IgD-negative memory B cell (primary cell): ENCODE data around the gene SEZ6. TPM values are rescaled to one million over a fixed set of nuclear protein-coding genes. Genes with fewer than 3 reads are reported as not detected.

Experiments used
- H3K27ac Mint-ChIP-seq, 3 donors: one replicate each; pipeline ENCODE4 v1.8.0; 2020 to 2022; ENCODE audit warnings: mild to moderate bottlenecking in 3 of 3, mixed read lengths in 3 of 3, moderate library complexity in 1 of 3
- H3K27me3 Mint-ChIP-seq: one replicate; pipeline ENCODE4 v1.8.0; 2021; ENCODE audit warnings: mixed read lengths
- H3K36me3 Mint-ChIP-seq: one replicate; pipeline ENCODE4 v1.8.0; 2020; ENCODE audit warnings: mild to moderate bottlenecking, mixed read lengths
- H3K4me1 Mint-ChIP-seq, 3 donors: one replicate each; pipeline ENCODE4 v1.8.0; 2020 to 2022; ENCODE audit warnings: mixed read lengths in 3 of 3, mild to moderate bottlenecking in 1 of 3
- H3K4me3 Mint-ChIP-seq, 4 donors: one replicate each; pipeline ENCODE4 v1.8.0; 2020 to 2022; ENCODE audit warnings: mild to moderate bottlenecking in 4 of 4, mixed read lengths in 4 of 4, moderate library complexity in 3 of 4
- H3K9me3 Mint-ChIP-seq, 3 donors: one replicate each; pipeline ENCODE4 v1.8.0; 2020 to 2021; ENCODE audit warnings: mixed read lengths in 3 of 3, mild to moderate bottlenecking in 1 of 3
- polyA plus RNA-seq: library from polyadenylated mRNA; unstranded; fragments of 300-500 nt; fragmentation: Illumina TruSeq; gene quantifications from one replicate; pipeline ENCODE4 v1.2.3, GENCODE V29; 2021

Gene SEZ6
- polyA plus RNA-seq, 1 donor from 2014 or later = 1.3 TPM

DNA sequence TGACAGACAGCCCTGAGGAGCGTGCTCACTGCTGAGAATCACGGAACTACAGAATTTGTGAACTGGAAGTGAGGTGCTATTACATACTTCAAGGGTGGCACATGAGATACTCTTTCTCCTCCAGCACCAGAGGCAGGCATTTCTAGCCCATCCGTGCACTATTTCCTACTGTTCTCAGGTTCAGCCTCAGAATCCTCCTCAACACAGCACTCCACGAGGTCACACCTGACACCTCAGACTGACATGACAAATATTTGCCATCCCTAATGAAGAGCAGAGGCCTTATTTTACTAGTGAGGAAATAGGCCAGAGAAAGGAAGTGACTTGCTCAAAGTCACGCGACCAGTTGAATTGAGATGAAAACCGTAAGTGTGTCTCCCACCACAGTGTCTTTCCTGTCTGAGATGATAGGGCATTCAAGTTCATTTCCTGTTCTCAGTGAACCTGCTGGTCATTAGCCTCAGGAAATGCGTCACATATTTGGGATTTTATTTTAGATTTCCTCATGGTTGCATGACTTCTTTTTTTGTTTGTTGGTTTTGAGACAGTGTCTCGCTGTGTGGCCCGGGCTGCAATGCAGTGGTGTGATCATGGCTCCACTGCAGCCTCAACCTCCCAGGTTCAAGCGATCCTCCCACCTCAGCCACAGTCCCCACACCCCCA is 23.6 kb downstream of the SEZ6 start:
- H3K9me3 Mint-ChIP-seq = no peaks in the 10 kb centered on the region

DNA sequence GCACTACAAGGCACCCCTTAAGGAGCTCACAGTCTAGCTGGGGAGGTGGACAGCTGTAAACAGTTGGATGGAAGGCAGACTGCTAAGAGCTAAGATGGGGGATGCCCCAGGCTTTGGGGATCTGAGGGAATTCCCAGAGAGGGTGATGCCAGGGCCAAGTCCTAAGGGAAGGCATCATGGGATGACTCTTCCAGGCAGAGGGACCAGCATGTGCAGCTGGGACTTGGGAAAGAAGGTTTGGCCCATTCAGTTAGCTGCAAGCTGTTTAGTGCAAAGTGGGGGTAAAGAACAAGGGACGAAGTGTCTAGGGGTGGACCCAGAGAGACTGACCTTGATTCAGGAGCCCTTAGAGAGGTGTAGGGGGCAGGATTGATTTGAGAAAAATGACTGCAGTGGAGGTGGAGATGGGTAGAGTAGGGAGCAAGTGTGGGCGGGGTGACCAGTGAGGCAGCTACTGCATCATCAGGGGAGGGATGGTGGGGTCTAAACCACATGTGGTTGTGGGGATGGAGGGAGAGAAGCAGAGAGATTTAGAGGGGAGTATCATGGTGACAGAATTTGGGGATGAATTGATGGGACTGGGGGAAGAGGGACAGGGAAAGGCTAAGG is 27.4 kb downstream of the SEZ6 start:
- Mint-ChIP-seq H3K36me3 (no peaks in the 10 kb centered on the region), H3K27ac (peak overlapping the region in 1 of 3 donors; percentile 86), H3K4me1 (peaks cover 10 to 14% (median 13%) of the 10 kb centered on the region in 3 donors), H3K4me3 (no peak overlapping the region), H3K27me3 (peaks cover 5% of the 10 kb centered on the region), H3K9me3 (no peaks in the 10 kb centered on the region)

More for the DNA sequence above, 23.6 kb downstream of the SEZ6 start:
- H3K4me1 Mint-ChIP-seq = peaks cover 10 to 16% (median 14%) of the 10 kb centered on the region in 3 donors
- peaks cover 3% of the 10 kb centered on the region for H3K27me3 Mint-ChIP-seq
- H3K36me3 Mint-ChIP-seq = no peaks in the 10 kb centered on the region
- H3K27ac Mint-ChIP-seq = peak overlapping the region; percentile 48 to 91 (median 67)
- H3K4me3 Mint-ChIP-seq = peak overlapping the region in 3 of 4 donors; percentile 44 to 68 (median 56)

DNA sequence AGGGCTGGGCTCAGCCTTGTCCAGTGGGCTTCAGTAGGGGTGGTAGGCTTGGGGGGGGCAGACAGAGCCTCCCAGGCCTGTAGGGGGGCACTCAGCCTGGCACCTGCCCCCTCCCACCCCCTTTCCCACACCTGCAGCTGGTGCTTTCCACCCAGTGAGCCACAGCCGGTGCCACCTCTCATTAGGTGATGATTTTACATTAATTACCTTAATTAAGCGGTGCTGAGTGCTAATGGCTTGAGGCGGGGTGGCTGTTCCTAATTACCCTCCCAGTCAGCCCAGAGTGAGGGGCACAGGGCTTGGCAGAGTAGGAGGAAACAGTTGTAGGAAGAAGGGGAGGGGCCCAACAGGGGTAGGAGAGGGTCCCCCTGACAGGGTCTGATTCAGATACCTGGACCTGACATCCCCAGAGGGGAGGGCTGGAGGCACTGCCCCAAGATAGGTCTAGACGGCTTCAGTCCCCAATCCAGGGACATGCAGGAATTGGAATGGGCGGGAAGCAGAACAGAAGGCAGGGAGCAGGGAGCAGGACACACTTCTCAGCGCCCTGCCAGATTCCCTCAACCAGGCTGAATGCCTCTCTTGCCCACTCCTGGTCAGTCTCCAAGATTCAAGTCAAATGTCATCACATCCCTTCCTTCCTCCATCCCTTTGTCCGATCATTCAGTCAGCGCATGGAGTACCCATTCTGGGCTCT is 28.0 kb downstream of the SEZ6 start:
- Mint-ChIP-seq H3K36me3 (no peaks in the 10 kb centered on the region), H3K27me3 (peaks cover 5% of the 10 kb centered on the region), H3K4me3 (no peak overlapping the region), H3K9me3 (no peaks in the 10 kb centered on the region), H3K27ac (peak overlapping the region in 1 of 3 donors; percentile 86), H3K4me1 (peaks cover 7 to 8% (median 8%) of the 10 kb centered on the region in 3 donors)

DNA sequence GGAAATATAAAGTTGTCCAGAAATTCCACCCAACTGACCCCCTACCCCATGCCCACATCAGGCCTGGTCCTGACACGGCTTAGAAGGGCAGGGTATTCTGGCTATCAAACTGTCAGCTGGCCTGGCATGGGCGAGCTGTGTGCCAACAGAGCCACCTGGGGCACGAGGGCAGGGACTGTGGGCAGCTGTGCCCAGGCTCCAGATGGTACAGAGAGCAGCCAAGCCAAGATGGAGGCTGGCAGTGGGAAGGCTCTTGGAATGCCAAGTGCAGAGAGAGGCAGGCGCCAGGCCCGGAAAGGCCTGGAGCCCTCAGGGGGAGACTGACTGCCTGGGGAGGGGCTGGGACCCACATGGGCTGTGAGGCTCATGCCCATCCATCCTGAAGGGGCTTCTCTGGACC is 30.2 kb downstream of the SEZ6 start:
- H3K27me3 Mint-ChIP-seq = peaks cover 5% of the 10 kb centered on the region
- no peaks in the 10 kb centered on the region for H3K4me1 Mint-ChIP-seq
- H3K4me3 Mint-ChIP-seq = no peak overlapping the region
- H3K36me3 Mint-ChIP-seq = no peaks in the 10 kb centered on the region
- no peaks in the 10 kb centered on the region for H3K9me3 Mint-ChIP-seq
- H3K27ac Mint-ChIP-seq = no peak overlapping the region

DNA sequence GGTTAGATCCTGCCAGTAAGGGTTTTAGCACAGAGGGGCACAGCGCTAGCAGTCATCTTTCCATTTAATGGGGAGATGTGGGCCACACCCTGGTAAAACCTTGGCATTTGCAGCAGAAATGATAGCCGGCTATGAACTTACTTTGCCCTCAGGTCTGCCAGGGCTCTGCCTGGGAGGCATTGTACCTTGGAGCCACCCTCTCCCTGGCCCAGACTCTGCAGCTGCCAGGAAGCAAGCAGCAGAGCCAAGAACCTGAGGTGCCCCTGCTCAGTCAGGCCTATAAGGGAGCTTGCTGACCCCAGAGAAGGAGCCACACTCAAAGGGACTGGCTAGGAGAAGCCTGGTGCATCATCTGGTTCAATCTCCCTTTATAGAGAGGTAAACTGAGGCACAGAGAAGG is 30.8 kb downstream of the SEZ6 start:
- Mint-ChIP-seq H3K9me3 (no peaks in the 10 kb centered on the region), H3K27ac (no peak overlapping the region), H3K27me3 (peaks cover 5% of the 10 kb centered on the region), H3K36me3 (no peaks in the 10 kb centered on the region), H3K4me3 (no peak overlapping the region), H3K4me1 (no peaks in the 10 kb centered on the region)

DNA sequence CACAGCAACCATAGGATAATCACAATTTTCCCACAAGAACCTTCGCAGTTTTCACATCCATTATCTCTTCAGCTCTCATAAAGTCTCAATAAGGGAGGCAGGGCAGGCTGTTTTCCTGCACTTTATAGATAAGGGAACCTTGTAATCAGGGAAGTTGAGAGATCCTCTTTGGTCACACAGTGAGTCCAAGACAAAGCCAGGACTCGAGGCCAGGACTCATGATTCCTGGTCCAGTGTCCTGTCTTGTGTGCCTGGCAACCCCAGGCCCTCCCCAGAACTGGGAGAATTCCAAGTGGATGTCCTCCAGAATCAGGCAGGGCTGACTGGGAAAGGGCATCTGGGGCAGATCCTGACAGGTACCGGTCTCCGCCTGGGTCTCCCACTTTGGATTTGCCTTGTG is 31.4 kb downstream of the SEZ6 start:
- H3K4me3 Mint-ChIP-seq = no peak overlapping the region
- no peaks in the 10 kb centered on the region for H3K4me1 Mint-ChIP-seq
- no peaks in the 10 kb centered on the region for H3K9me3 Mint-ChIP-seq
- no peaks in the 10 kb centered on the region for H3K36me3 Mint-ChIP-seq
- peak overlapping the region in 1 of 3 donors; percentile 24 for H3K27ac Mint-ChIP-seq
- H3K27me3 Mint-ChIP-seq = peaks cover 5% of the 10 kb centered on the region

DNA sequence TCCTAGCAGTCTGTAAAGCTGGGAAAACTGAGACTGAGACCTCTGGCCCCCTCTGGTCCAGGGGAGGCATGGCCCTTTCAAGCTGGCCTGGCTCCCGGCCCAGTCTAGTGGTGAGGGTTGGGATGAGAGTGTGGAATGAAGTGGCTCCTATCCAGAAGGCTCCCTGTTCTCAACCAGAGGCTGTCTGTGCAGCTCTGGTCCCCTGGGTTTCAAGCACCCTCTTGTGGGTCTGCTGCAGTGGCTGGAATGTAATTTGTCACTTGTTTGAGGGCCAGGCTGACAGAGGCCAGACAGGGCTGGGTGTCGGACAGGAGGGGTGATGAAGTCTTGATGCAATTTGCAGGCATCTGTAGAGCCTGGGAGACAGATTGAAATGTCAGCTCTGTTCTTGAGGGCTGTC is 32.4 kb downstream of the SEZ6 start:
- Mint-ChIP-seq H3K4me1 (no peaks in the 10 kb centered on the region), H3K27me3 (peaks cover 5% of the 10 kb centered on the region), H3K9me3 (no peaks in the 10 kb centered on the region), H3K27ac (no peak overlapping the region), H3K36me3 (no peaks in the 10 kb centered on the region), H3K4me3 (no peak overlapping the region)

DNA sequence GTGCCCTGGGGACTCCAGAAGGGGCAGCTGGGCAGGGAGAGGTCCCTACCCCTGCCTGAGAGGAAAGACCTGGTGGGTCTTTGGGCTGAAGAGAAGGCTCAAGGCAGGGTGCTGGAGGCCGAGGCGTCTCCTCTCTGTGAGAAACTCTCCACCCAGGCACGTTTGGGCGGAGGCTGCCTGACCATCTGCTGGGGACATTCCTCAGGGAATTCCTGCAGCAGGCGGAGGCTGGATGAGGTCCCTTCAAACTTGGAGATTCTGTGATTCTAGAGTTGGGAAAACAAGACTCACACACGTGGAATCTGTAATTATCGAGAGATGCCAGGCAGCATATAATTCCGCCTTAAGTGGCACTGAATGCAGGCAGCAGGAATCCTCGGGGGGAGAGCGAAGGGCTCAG is 33.4 kb downstream of the SEZ6 start:
- no peaks in the 10 kb centered on the region for H3K4me1 Mint-ChIP-seq
- no peak overlapping the region for H3K4me3 Mint-ChIP-seq
- H3K27me3 Mint-ChIP-seq = peaks cover 2% of the 10 kb centered on the region
- no peaks in the 10 kb centered on the region for H3K36me3 Mint-ChIP-seq
- H3K9me3 Mint-ChIP-seq = no peaks in the 10 kb centered on the region
- no peak overlapping the region for H3K27ac Mint-ChIP-seq

DNA sequence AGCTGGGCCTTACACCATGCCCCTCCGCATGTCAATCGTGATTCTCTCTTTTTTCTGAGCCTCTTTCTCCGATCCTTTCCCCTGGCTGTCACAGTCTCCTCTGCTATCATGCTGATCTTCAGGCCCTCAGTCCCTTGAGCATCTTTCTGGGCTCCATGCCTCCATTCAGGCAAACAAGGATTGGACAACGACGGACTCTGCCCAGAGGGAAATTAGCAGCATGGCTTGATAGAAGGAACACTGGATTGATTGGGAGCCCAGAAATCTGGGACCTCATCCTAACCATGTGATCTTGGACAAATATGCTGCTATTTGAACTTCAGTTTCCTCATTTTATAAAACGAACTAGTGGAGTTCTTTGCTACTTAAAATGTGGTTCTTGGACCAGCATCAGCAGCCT is 35.0 kb downstream of the SEZ6 start:
- H3K4me3 Mint-ChIP-seq = no peak overlapping the region
- H3K36me3 Mint-ChIP-seq = no peaks in the 10 kb centered on the region
- peaks cover 2% of the 10 kb centered on the region for H3K27me3 Mint-ChIP-seq
- peaks cover 0 to 5% (median 4%) of the 10 kb centered on the region in 3 donors for H3K4me1 Mint-ChIP-seq
- no peaks in the 10 kb centered on the region for H3K9me3 Mint-ChIP-seq
- no peak overlapping the region for H3K27ac Mint-ChIP-seq

DNA sequence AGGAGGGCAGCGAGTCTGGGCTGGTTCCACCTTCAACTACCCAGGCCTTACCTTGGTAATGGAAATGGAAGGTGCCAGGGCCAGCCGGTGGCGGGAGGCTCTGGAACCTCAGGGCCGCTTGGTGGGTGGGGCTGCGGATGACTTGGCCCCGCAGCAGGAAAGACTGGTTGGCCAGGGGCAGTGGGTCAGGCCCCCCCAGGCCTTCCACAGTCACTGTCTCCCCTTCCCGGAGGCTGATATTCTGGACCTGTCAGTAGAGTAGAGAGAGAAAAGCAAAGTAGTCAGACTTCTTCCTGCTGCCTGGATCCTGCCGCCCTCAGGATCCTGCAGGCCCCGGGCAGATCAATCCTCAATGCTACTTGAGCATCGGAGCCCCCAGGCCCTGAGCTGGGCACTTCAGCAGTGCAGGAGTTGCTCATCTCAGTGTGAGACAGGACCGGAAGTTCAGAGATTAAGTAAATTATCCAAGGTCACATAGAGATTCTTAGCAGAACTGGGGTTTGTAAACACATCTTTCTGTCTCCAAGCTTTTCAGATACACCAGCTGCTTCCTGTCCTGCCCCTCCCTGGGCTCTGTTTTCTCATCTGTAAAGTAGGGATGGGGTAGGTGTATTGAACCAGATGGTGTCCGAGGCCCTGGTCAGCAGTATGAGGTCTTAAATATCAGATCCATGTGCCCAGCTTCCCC is 36.0 kb downstream of the SEZ6 start:
- no peaks in the 10 kb centered on the region for H3K36me3 Mint-ChIP-seq
- H3K27ac Mint-ChIP-seq = no peak overlapping the region
- H3K9me3 Mint-ChIP-seq = no peaks in the 10 kb centered on the region
- H3K27me3 Mint-ChIP-seq = peaks cover 5% of the 10 kb centered on the region
- peaks cover 0 to 7% (median 5%) of the 10 kb centered on the region in 3 donors for H3K4me1 Mint-ChIP-seq
- H3K4me3 Mint-ChIP-seq = no peak overlapping the region

DNA sequence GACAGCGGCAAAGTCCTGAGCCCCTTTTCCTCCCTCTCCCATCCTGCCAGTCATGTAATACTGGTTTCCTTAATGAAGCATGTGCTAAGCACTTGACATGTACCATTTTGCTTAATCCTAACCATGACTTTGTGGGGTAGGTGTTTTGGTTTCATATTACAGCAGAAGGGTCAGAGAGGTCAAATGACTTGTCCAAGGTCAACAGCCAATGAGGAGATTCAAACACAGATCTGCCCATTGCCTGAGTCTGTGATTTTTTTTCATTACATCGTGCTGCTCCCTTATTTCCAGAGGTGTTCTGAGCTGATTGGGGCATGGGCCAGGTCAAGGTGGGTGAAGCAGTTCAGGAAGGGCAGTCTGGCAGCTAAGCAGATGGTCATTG is 36.9 kb downstream of the SEZ6 start:
- Mint-ChIP-seq H3K27me3 (peaks cover 3% of the 10 kb centered on the region), H3K4me1 (peaks cover 0 to 7% (median 5%) of the 10 kb centered on the region in 3 donors), H3K36me3 (no peaks in the 10 kb centered on the region), H3K27ac (no peak overlapping the region), H3K9me3 (no peaks in the 10 kb centered on the region), H3K4me3 (no peak overlapping the region)

DNA sequence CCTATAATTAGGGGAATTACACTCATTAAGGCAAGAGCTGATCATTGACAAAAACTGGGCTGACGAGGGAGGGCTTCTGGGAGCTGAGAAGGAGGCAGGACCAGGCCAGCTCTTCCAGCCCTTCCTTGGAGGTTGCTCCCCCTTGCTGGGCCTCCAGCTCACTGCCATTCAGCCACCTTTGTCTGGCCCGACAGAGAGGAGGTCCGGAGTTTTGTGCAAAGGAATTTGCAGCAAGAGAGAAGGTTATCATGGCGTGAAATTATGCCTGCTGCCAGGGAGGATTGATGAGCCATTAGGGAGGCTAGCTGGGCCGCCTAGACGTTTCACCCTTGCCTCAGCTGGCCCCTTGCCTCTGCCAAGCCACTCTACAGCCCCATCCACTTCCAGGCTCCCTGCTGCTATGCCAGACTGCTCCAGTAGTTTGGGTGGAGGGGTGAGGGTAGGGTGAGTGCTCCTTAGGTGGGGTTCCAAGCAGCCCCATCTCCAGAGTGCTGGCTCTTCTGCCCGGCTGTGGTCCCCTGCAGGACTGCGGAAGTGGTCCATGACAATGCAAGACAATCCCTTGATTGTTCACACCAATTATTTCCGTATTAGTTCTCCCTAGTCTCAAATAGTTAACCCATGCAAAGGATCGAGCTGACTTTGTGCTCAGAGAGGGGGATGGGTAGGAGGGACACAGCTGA is 37.5 kb downstream of the SEZ6 start:
- Mint-ChIP-seq H3K9me3 (no peaks in the 10 kb centered on the region), H3K4me3 (no peak overlapping the region), H3K27me3 (peaks cover 4% of the 10 kb centered on the region), H3K36me3 (no peaks in the 10 kb centered on the region), H3K4me1 (peaks cover 0 to 7% (median 5%) of the 10 kb centered on the region in 3 donors), H3K27ac (no peak overlapping the region)

DNA sequence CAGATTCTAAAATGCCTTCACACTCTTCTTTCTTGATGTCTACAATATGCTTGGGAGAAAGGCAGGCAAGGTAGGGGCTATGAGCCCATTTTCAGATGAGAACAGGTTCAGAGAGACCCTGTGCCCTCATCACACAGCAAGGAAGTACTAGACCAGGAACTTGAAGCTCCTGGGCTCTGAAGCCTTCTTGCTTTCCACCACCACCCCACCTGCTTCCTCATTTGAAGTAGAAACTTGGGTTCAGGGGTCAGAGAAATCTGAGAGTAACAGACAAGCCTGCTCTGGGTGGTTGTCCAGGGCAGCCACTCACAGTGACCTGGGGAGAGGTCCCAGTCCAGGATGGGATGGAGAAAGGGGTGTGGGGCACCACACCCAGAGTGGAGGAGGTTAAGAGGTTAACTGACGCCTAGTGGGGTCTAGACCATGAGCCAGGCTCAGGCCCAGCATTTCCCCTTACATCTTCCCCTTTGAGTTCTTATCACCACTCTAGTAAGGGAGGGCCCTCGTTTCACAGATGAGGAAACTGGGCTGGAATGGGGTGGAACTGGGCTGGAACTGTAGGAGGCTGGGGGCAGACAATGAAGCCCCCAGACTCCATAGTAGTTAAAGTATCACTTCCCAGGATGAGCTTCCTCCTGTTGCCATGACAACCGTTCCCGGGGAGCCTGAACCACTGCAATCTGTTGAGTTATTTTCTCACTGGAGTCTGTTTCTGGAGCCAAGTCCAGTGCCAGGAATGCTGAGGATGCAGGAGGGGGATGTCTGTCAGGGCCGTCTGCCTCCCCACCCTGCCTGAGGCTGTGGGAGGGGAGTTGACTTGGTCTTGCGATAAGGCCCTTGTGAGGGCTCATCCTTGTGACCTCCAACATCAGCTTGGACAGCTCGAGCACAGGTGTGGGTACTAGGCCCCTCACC is 38.4 kb downstream of the SEZ6 start:
- Mint-ChIP-seq H3K27me3 (peaks cover 8% of the 10 kb centered on the region), H3K4me1 (peaks cover 0 to 7% (median 5%) of the 10 kb centered on the region in 3 donors), H3K36me3 (no peaks in the 10 kb centered on the region), H3K27ac (peak overlapping the region in 1 of 3 donors; percentile 18), H3K9me3 (no peaks in the 10 kb centered on the region), H3K4me3 (no peak overlapping the region)

DNA sequence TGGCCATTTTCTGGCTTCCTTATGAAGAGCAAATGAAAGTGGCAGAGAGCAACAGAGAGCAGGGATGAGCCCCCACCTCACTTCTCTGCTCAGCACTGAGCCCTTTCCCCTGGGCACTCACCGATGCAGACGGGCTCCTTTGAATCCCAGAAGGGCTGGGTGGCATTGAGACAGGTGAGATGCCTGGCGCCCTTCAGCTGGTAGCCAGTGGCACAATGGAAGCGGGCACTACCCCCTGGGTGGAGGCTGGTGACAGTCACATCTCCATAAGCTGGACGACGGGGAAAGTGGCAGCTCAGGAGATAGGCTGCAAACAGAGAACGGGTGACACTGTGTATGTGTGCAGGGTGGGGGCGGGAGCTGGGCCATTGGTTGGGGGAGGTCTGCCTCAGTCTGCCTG is 42.0 kb downstream of the SEZ6 start:
- Mint-ChIP-seq H3K27ac (peak overlapping the region in 1 of 3 donors; percentile 73), H3K36me3 (no peaks in the 10 kb centered on the region), H3K4me1 (peaks cover 0 to 7% (median 5%) of the 10 kb centered on the region in 3 donors), H3K27me3 (peaks cover 8% of the 10 kb centered on the region), H3K9me3 (no peaks in the 10 kb centered on the region), H3K4me3 (no peak overlapping the region)
